Liver (tissue), 9 donors: ENCODE data around the gene WFIKKN2. TPM values are rescaled to one million over a fixed set of nuclear protein-coding genes. Genes with fewer than 3 reads are reported as not detected.
A peak's percentile ranks its signal among the peaks of the same experiment; 100 is the strongest.

ENCODE experiments used
- DNase-seq: peaks from one replicate; pipeline ENCODE4 v3.0.0-alpha.2; 2017; ENCODE audit warnings: low spot score
- H3K27ac ChIP-seq, 2 donors: one replicate each; pipeline ENCODE4 v1.7.0; 2013; ENCODE audit warnings: inconsistent platforms in 2 of 2, low read length in 2 of 2, control low read depth in 1 of 2, low read depth in 1 of 2, mild to moderate bottlenecking in 1 of 2
- H3K27me3 ChIP-seq, 4 donors: one replicate each; pipeline versions ENCODE4 v1.6.1 to v1.7.0; 2013; ENCODE audit warnings: low read length in 3 of 4, inconsistent platforms in 1 of 4, mild to moderate bottlenecking in 1 of 4, moderate library complexity in 1 of 4; ENCODE audit not compliant: control insufficient read depth in 4 of 4, insufficient read depth in 4 of 4
- H3K36me3 ChIP-seq, 4 donors: one replicate each; pipeline versions ENCODE4 v1.6.1 to v1.7.0; 2013; ENCODE audit warnings: low read length in 3 of 4, mild to moderate bottlenecking in 3 of 4, low read depth in 1 of 4, moderate library complexity in 1 of 4; ENCODE audit not compliant: control insufficient read depth in 4 of 4, insufficient read depth in 3 of 4
- H3K4me1 ChIP-seq, 4 donors: one replicate each; pipeline versions ENCODE4 v1.6.1 to v1.7.0; 2013; ENCODE audit warnings: low read length in 3 of 4, mild to moderate bottlenecking in 3 of 4, moderate library complexity in 1 of 4; ENCODE audit not compliant: control insufficient read depth in 4 of 4, insufficient read depth in 4 of 4
- H3K4me3 ChIP-seq, 3 donors: one replicate each; pipeline versions ENCODE4 v1.6.1 to v1.7.0; 2013; ENCODE audit warnings: low read length in 3 of 3, control low read depth in 1 of 3, low read depth in 1 of 3, mild to moderate bottlenecking in 1 of 3
- H3K9ac ChIP-seq, 2 donors: one replicate each; pipeline ENCODE4 v1.7.0; 2013; ENCODE audit warnings: low read length in 2 of 2, mild to moderate bottlenecking in 2 of 2, moderate library complexity in 2 of 2, control low read depth in 1 of 2, low read depth in 1 of 2
- H3K9me3 ChIP-seq, 4 donors: one replicate each; pipeline versions ENCODE4 v1.6.1 to v1.7.0; 2013; ENCODE audit warnings: low read length in 3 of 4; ENCODE audit not compliant: control insufficient read depth in 4 of 4
- FOXA1 ChIP-seq: IDR thresholded peaks from 2 replicates; pipeline ENCODE4 v1.6.1; 2016; ENCODE audit warnings: antibody characterized with exemption
- FOXA2 ChIP-seq: IDR thresholded peaks from 2 replicates; pipeline ENCODE4 v1.6.1; 2016; ENCODE audit warnings: antibody characterized with exemption
- HNF4A ChIP-seq, 2 donors: conservative IDR thresholded peaks; 2 replicates each; pipeline ENCODE4 v1.6.1; 2016; ENCODE audit warnings: antibody characterized with exemption in 2 of 2, mild to moderate bottlenecking in 2 of 2
- JUND ChIP-seq, 2 donors: IDR thresholded peaks; 2 replicates each; pipeline ENCODE4 v1.6.1; 2016; ENCODE audit warnings: antibody characterized with exemption in 2 of 2
- NR2F2 ChIP-seq: IDR thresholded peaks from 2 replicates; pipeline ENCODE4 v1.6.1; 2016; ENCODE audit warnings: antibody characterized with exemption
- RAD21 ChIP-seq, 2 donors: IDR thresholded peaks; 2 replicates each; pipeline ENCODE4 v1.6.1; 2016; ENCODE audit warnings: antibody characterized with exemption in 2 of 2, mild to moderate bottlenecking in 2 of 2
- RXRA ChIP-seq, 2 donors: IDR thresholded peaks; 2 replicates each; pipeline ENCODE4 v1.6.1; 2017 to 2018; ENCODE audit warnings: antibody characterized with exemption in 2 of 2, mild to moderate bottlenecking in 1 of 2
- SP1 ChIP-seq: IDR thresholded peaks from 2 replicates; pipeline ENCODE4 v1.6.1; 2018; ENCODE audit warnings: antibody characterized with exemption, mild to moderate bottlenecking
- TAF1 ChIP-seq: conservative IDR thresholded peaks from 2 replicates; pipeline ENCODE4 v1.6.1; 2016; ENCODE audit warnings: antibody characterized with exemption, mild to moderate bottlenecking
- YY1 ChIP-seq: IDR thresholded peaks from 2 replicates; pipeline ENCODE4 v1.6.1; 2016; ENCODE audit warnings: antibody characterized with exemption, mild to moderate bottlenecking
- WGBS: extraction: QIAGEN DNeasy Blood & Tissue Kit; methylation state at CpG from one replicate; pipeline ENCODE4 v1.1.7; 2013; 5-methylcytosine and 5-hydroxymethylcytosine counted together
- polyA plus RNA-seq, 2 donors: library from polyadenylated mRNA; stranded (reverse) in 1 of 2; unstranded in 1 of 2; fragments of 200-250 nt in 1 of 2; fragments of >200 nt in 1 of 2; fragmentation: Nextera tagmentation in 1 of 2; extraction: Ambion mirVana in 1 of 2; gene quantifications; one replicate each; pipeline versions ENCODE4 v1.2.1 to v1.2.3, GENCODE V29; 2013 to 2015
- total RNA-seq, 2 donors: library from RNA; depleted of rRNA; stranded (reverse); fragments of >200 nt; gene quantifications; one replicate each; pipeline ENCODE4 v1.2.3, GENCODE V29; 2014
- TF ChIP-seq, protein P1 (sequence below): fragments of 150-350 bp; IDR thresholded peaks from 2 replicates; pipeline ENCODE4 v1.5.1; 2017; ENCODE audit warnings: improper control_type of control experiment, low read depth, low read length; ENCODE audit not compliant: missing input control
- TF ChIP-seq, protein P2 (sequence below): IDR thresholded peaks from 2 replicates; pipeline ENCODE4 v1.6.1; 2016; ENCODE audit warnings: antibody characterized with exemption
- TF ChIP-seq, protein P3 (sequence below): IDR thresholded peaks from 2 replicates; pipeline ENCODE4 v1.6.1; 2016; ENCODE audit warnings: antibody characterized with exemption
- TF ChIP-seq, protein P4 (sequence below): IDR thresholded peaks from 2 replicates; pipeline ENCODE4 v1.6.1; 2016; ENCODE audit warnings: antibody characterized with exemption, mild to moderate bottlenecking
- donor health status: healthy.
- donor health status: healthy.
- donor health status: healthy.
- donor health status: healthy.
- donor health status: healthy.

WFIKKN2 gene
- total and polyA plus RNA-seq, 4 donors: 0.02 to 0.19 (median 0.07) TPM; not detected in 1

DNA sequence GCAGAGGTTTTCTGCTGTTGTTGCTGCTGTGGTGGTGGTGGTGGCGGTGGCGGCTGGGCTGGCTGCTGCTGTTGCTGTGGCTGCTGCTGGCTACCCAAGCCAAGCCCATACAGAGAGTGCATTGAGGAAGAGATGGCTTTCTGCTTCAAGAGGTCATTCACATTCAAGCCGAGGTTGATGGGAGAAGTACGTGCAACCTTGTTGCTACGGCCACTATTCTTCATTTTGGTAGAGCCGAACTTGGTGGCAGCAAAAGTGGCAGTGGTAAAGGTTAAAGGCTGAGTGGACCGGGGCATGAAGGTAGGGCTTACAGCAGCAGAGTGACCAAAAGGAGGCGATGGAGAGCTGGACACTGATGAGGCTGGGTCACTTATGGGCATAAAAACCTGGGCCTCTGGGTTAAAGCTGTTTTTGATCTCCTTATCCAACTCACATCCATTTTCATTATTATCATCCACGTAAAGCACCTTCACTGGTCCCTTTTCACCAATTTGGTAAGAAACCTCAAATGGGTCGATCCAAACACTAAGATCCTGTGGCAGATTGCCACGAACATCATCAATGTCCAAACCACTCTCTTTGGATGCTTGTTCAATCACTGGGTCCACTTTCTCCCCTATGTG is 27.9 kb downstream of the WFIKKN2 start (continued):
- TF ChIP-seq RAD21 (IDR thresholded peaks at IDR 0.05) (peak; percentile 65 to 73), JUND (IDR thresholded peaks at IDR 0.05) (no peak)
- TF ChIP-seq, protein P1, sequence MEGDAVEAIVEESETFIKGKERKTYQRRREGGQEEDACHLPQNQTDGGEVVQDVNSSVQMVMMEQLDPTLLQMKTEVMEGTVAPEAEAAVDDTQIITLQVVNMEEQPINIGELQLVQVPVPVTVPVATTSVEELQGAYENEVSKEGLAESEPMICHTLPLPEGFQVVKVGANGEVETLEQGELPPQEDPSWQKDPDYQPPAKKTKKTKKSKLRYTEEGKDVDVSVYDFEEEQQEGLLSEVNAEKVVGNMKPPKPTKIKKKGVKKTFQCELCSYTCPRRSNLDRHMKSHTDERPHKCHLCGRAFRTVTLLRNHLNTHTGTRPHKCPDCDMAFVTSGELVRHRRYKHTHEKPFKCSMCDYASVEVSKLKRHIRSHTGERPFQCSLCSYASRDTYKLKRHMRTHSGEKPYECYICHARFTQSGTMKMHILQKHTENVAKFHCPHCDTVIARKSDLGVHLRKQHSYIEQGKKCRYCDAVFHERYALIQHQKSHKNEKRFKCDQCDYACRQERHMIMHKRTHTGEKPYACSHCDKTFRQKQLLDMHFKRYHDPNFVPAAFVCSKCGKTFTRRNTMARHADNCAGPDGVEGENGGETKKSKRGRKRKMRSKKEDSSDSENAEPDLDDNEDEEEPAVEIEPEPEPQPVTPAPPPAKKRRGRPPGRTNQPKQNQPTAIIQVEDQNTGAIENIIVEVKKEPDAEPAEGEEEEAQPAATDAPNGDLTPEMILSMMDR: peak; percentile 41

DNA sequence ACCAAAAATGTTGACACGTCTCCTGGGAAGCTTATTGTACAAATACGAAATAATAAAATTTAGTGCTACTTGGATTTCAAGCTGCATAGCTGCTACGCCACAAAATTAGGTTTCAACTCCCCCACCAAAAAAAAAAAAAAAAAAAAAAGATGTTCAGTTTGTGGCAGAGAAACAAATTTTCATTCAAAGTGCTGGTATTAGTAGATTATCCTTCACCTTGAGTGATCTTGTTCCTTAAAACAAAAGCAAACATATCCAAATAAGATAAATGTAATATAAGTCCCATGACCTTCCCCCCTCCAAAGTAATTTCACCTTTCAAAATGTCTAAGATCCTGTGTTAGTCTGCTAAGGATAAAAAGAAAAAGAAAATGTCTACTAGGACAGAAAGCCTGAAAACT is 28.5 kb downstream of the WFIKKN2 start:
- TF ChIP-seq NR2F2: no peak
- TF ChIP-seq YY1: no peak
- DNase-seq: no peak
- Histone ChIP-seq H3K4me1 (peaks cover 0 to 32% (median 23%) of the 10 kb centered on the region in 4 donors), H3K9me3 (no peaks in the 10 kb centered on the region), H3K27me3 (no peaks in the 10 kb centered on the region), H3K36me3 (peaks cover 2 to 14% (median 8%) of the 10 kb centered on the region in 4 donors), H3K9ac (peak overlapping the region; percentile 98 to 100), H3K4me3 (peak overlapping the region; percentile 77 to 99 (median 99)), H3K27ac (peak overlapping the region; percentile 4 to 99)
- WGBS: 38% methylated on average over 3 of the region's 3 CpGs

DNA sequence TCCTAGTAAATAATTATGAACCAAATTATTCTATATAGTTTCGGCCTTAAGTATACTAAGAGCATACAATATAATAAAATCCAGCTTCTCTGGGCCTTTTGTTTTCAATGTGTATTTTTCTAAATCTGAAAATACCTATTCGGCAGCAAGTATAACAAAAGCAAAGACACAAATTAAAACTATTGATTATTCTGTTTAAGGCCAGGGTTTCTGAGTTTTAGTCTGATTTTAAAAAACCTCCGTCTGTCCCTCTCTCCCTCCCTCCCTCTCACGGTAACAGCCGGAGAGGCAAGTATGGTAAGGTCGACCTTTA is 29.3 kb downstream of the WFIKKN2 start:
- TF ChIP-seq RXRA (IDR thresholded peaks at IDR 0.05): no peak
- TF ChIP-seq FOXA1: no peak
- TF ChIP-seq, protein P2, sequence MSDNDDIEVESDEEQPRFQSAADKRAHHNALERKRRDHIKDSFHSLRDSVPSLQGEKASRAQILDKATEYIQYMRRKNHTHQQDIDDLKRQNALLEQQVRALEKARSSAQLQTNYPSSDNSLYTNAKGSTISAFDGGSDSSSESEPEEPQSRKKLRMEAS: no peak
- TF ChIP-seq FOXA2: no peak
- TF ChIP-seq, protein P3, sequence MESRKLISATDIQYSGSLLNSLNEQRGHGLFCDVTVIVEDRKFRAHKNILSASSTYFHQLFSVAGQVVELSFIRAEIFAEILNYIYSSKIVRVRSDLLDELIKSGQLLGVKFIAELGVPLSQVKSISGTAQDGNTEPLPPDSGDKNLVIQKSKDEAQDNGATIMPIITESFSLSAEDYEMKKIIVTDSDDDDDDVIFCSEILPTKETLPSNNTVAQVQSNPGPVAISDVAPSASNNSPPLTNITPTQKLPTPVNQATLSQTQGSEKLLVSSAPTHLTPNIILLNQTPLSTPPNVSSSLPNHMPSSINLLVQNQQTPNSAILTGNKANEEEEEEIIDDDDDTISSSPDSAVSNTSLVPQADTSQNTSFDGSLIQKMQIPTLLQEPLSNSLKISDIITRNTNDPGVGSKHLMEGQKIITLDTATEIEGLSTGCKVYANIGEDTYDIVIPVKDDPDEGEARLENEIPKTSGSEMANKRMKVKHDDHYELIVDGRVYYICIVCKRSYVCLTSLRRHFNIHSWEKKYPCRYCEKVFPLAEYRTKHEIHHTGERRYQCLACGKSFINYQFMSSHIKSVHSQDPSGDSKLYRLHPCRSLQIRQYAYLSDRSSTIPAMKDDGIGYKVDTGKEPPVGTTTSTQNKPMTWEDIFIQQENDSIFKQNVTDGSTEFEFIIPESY: no peak
- H3K27me3 ChIP-seq: no peaks in the 10 kb centered on the region
- 10% methylated on average over 6 of the region's 6 CpGs for WGBS

DNA sequence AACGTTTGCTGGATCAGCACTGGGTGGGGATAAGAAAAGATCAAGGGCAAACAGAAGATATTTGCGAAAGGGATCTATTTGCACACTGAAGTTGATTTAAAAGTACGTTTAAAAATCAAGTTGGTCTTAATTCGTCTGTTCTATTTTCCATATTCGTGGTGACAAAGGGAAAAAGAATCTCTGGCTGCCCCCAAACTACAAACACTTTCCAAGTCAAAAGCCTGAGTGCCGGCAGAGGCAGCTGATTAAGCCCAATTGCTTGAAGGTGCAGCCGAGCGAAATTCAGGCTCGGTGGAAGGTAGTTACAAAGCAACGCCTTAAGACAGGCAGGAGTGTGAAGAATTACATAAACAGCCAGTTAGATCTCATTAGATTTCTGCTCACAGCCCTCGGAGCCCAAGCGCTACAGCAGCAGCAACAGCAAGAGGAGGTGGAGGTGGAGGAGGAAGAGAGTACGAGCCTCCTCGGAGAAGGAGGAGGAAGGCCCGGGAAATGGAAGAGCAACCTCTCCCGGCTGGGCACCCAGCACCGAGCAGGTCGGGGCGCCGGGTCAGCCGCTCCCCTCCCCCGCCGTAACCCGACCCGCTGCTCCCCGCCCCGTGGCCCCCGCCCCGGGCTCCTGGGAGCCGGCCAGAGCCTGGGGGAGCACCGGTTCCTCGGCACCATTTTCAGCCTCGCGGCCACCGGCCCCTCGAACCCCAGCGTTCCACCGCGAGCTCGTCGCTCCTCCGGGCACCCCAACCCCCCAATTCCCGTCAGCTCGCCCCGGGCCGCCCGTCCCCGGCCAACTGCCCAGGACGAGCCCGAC is 29.9 kb downstream of the WFIKKN2 start:
- whole genome bisulfite sequencing: 1% methylated on average over 50 of the region's 50 CpGs
- H3K36me3 ChIP-seq: peaks cover 2 to 14% (median 7%) of the 10 kb centered on the region in 4 donors
- TF ChIP-seq, protein P4, sequence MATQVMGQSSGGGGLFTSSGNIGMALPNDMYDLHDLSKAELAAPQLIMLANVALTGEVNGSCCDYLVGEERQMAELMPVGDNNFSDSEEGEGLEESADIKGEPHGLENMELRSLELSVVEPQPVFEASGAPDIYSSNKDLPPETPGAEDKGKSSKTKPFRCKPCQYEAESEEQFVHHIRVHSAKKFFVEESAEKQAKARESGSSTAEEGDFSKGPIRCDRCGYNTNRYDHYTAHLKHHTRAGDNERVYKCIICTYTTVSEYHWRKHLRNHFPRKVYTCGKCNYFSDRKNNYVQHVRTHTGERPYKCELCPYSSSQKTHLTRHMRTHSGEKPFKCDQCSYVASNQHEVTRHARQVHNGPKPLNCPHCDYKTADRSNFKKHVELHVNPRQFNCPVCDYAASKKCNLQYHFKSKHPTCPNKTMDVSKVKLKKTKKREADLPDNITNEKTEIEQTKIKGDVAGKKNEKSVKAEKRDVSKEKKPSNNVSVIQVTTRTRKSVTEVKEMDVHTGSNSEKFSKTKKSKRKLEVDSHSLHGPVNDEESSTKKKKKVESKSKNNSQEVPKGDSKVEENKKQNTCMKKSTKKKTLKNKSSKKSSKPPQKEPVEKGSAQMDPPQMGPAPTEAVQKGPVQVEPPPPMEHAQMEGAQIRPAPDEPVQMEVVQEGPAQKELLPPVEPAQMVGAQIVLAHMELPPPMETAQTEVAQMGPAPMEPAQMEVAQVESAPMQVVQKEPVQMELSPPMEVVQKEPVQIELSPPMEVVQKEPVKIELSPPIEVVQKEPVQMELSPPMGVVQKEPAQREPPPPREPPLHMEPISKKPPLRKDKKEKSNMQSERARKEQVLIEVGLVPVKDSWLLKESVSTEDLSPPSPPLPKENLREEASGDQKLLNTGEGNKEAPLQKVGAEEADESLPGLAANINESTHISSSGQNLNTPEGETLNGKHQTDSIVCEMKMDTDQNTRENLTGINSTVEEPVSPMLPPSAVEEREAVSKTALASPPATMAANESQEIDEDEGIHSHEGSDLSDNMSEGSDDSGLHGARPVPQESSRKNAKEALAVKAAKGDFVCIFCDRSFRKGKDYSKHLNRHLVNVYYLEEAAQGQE: no peak
- peak; percentile 70 for TF ChIP-seq TAF1
- peak in 1 of 2 donors; percentile 4 for TF ChIP-seq RAD21 (IDR thresholded peaks at IDR 0.05)
- TF ChIP-seq YY1: peak; percentile 26
- TF ChIP-seq JUND (IDR thresholded peaks at IDR 0.05): peak in 1 of 2 donors; percentile 28
- TF ChIP-seq NR2F2: peak; percentile 47
- TF ChIP-seq, protein P2: no peak
- peak in 1 of 2 donors; percentile 19 for TF ChIP-seq HNF4A (conservative IDR thresholded peaks at IDR 0.05)
- peak in 1 of 2 donors; percentile 10 for TF ChIP-seq RXRA (IDR thresholded peaks at IDR 0.05)
- peak; percentile 40 for TF ChIP-seq SP1
- TF ChIP-seq FOXA1: no peak
- peak overlapping the region; percentile 98 to 100 for H3K9ac ChIP-seq
- peak overlapping the region; percentile 90 to 99 for H3K27ac ChIP-seq
- peak overlapping the region; percentile 77 to 99 (median 99) for H3K4me3 ChIP-seq
- no peaks in the 10 kb centered on the region for H3K9me3 ChIP-seq
- H3K27me3 ChIP-seq: no peaks in the 10 kb centered on the region
- DNase-seq: peak; percentile 65
- peaks cover 0 to 32% (median 23%) of the 10 kb centered on the region in 4 donors for H3K4me1 ChIP-seq

More for the DNA sequence above, 29.3 kb downstream of the WFIKKN2 start:
- no peak for DNase-seq
- H3K4me1 ChIP-seq: peaks cover 0 to 32% (median 23%) of the 10 kb centered on the region in 4 donors
- H3K27ac ChIP-seq: peak overlapping the region; percentile 90 to 99
- H3K36me3 ChIP-seq: peaks cover 2 to 14% (median 8%) of the 10 kb centered on the region in 4 donors
- H3K9ac ChIP-seq: peak overlapping the region; percentile 98 to 100
- H3K9me3 ChIP-seq: no peaks in the 10 kb centered on the region
- peak overlapping the region; percentile 77 to 99 (median 99) for H3K4me3 ChIP-seq
